OCI-LY7 (cell line): ENCODE measurements around the gene ZBTB21. TPM values are rescaled to one million over a fixed set of nuclear protein-coding genes. Genes with fewer than 3 reads are reported as not detected.

Source experiments
- BruUV-seq: library from RNA; stranded (reverse); fragments of 400-500 nt; replicated peaks from 2 replicates; lab custom pipeline; 2021; lab: Mats Ljungman, UMichigan
- CTCF ChIA-PET: fragments of 300-600 bp; sonication (Branson Sonifier 250); formaldehyde crosslinking; loops from one replicate; lab custom pipeline; 2022; ENCODE audit warnings: antibody characterized with exemption; ENCODE audit not compliant: unreplicated experiment; lab: Charles Lee
- POLR2A ChIA-PET: fragments of 300-600 bp; sonication (Branson Sonifier 250); formaldehyde crosslinking; loops from one replicate; lab custom pipeline; 2022; ENCODE audit warnings: antibody characterized with exemption; lab: Charles Lee
- DNase-seq: peaks from one replicate; pipeline ENCODE4 v3.0.0-alpha.2; 2015; ENCODE audit warnings: low spot score
- H2AFZ ChIP-seq: fragments of 200-600 bp; sonication (generic), shearing (Covaris generic); 2 replicates; pipeline ENCODE4 v1.6.1; 2014; ENCODE audit warnings: mild to moderate bottlenecking, antibody characterized with exemption, low read length, moderate library complexity
- H3K27ac ChIP-seq: fragments of 200-600 bp; sonication (generic); 2 replicates; pipeline ENCODE4 v1.5.1; 2014; ENCODE audit warnings: mixed run types, low read depth, mild to moderate bottlenecking, moderate library complexity, low read length, inconsistent platforms; ENCODE audit not compliant: poor library complexity, severe bottlenecking
- H3K36me3 ChIP-seq: fragments of 200-600 bp; sonication (generic); 2 replicates; pipeline ENCODE4 v1.6.1; 2014; ENCODE audit warnings: mild to moderate bottlenecking, antibody characterized with exemption, low read length, moderate library complexity, mixed read lengths; ENCODE audit not compliant: insufficient read depth
- H3K4me1 ChIP-seq: fragments of 200-600 bp; sonication (generic); 2 replicates; pipeline ENCODE4 v1.5.1; 2014; ENCODE audit warnings: mild to moderate bottlenecking, low read length; ENCODE audit not compliant: insufficient read depth, poor library complexity, severe bottlenecking
- H3K4me2 ChIP-seq: fragments of 200-600 bp; sonication (generic); 2 replicates; pipeline ENCODE4 v1.6.1; 2014; ENCODE audit warnings: mild to moderate bottlenecking, low read length
- H3K4me3 ChIP-seq: fragments of 200-600 bp; sonication (generic); 2 replicates; pipeline ENCODE4 v1.5.1; 2014; ENCODE audit warnings: mild to moderate bottlenecking, low read depth, low read length; ENCODE audit not compliant: poor library complexity, severe bottlenecking
- H3K79me2 ChIP-seq: fragments of 200-600 bp; sonication (generic); 2 replicates; pipeline ENCODE4 v1.6.1; 2016; ENCODE audit warnings: low read depth, mild to moderate bottlenecking, low read length, moderate library complexity, mixed read lengths; ENCODE audit not compliant: insufficient read depth
- H3K9me2 ChIP-seq: fragments of 200-600 bp; sonication (generic); 2 replicates; pipeline ENCODE4 v1.6.1; 2016; ENCODE audit warnings: mild to moderate bottlenecking, low read length, mixed read lengths; ENCODE audit not compliant: insufficient read depth
- H3K9me3 ChIP-seq: fragments of 200-600 bp; sonication (generic); 2 replicates; pipeline ENCODE4 v1.6.1; 2014; ENCODE audit warnings: mild to moderate bottlenecking, mixed run types, low read length, mixed read lengths
- H4K20me1 ChIP-seq: fragments of 200-600 bp; sonication (generic); 2 replicates; pipeline ENCODE4 v1.6.1; 2014; ENCODE audit warnings: mild to moderate bottlenecking, antibody characterized with exemption, low read length, moderate library complexity, mixed read lengths; ENCODE audit not compliant: insufficient read depth
- EZH2phosphoT487 ChIP-seq: fragments of 200-600 bp; sonication (generic); IDR thresholded peaks from 2 replicates; pipeline ENCODE4 v1.6.1; 2018; ENCODE audit warnings: low read depth, borderline replicate concordance, mild to moderate bottlenecking, mixed run types, antibody characterized with exemption, low read length, moderate library complexity, mixed read lengths
- intact Hi-C: fragments of 100-400 bp; cut with micrococcal nuclease; formaldehyde crosslinking; loops from one replicate; pipeline ENCODE4 v1.10.0; 2022; ENCODE audit not compliant: unreplicated experiment
- total RNA-seq, 2 experiments: library from RNA; depleted of rRNA in 1 of 2; stranded (reverse); fragments of >200 nt in 1 of 2; shearing (Covaris generic) in 1 of 2; gene quantifications; 2 replicates each; pipeline ENCODE4 v1.2.3, GENCODE V29; 2014 to 2022
- TF ChIP-seq, protein P1 (sequence below): fragments of 200-600 bp; sonication (generic); conservative IDR thresholded peaks from 2 replicates; pipeline ENCODE4 v1.5.1; 2014; ENCODE audit warnings: mild to moderate bottlenecking, antibody characterized with exemption, low read length, moderate library complexity, mixed read lengths

Gene ZBTB21
- total RNA-seq, 2 experiments from 2014 or later: 10.0 to 19.6 TPM

DNA sequence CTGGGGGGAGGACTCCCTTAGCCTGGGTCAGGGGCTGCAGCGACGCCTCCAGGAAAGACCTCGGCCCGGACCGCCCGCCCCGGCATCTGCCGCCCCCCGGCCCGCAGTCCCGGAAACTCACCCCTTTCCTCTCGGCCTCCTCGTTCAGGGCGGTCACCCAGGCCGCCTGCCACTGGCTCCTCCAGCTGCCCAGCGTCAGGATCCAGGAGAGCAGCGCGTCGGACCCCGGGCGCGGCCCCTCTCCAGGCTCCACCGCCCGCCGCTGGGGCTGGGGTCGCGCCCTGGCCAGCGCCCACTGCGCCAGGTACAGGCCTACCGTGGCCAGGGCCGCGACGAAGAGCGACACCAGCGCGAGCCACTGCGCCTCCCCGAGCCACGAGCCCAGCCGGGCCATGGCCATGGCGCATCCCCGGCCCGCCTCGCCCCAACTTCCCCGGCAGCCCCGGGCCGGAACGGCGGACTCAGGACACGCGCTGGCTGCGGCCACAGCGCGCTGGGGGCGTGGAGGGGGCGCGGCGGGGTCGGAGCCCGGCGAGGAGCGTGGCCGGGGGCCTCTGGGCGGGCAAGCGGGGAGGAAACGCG is 56.8 kb downstream of the ZBTB21 start:
- no peak for TF ChIP-seq EZH2phosphoT487
- TF ChIP-seq, protein P1, sequence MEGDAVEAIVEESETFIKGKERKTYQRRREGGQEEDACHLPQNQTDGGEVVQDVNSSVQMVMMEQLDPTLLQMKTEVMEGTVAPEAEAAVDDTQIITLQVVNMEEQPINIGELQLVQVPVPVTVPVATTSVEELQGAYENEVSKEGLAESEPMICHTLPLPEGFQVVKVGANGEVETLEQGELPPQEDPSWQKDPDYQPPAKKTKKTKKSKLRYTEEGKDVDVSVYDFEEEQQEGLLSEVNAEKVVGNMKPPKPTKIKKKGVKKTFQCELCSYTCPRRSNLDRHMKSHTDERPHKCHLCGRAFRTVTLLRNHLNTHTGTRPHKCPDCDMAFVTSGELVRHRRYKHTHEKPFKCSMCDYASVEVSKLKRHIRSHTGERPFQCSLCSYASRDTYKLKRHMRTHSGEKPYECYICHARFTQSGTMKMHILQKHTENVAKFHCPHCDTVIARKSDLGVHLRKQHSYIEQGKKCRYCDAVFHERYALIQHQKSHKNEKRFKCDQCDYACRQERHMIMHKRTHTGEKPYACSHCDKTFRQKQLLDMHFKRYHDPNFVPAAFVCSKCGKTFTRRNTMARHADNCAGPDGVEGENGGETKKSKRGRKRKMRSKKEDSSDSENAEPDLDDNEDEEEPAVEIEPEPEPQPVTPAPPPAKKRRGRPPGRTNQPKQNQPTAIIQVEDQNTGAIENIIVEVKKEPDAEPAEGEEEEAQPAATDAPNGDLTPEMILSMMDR: no peak
- no peak overlapping the region for H3K4me3 ChIP-seq
- DNase-seq: no peak
- POLR2A ChIA-PET: no interaction called here
- H3K79me2 ChIP-seq: no peaks in the 10 kb centered on the region
- no peaks in the 10 kb centered on the region for H3K36me3 ChIP-seq
- H4K20me1 ChIP-seq: no peaks in the 10 kb centered on the region
- H2AFZ ChIP-seq: no peak overlapping the region
- peaks cover 17% of the 10 kb centered on the region for H3K4me1 ChIP-seq
- no peak overlapping the region for H3K4me2 ChIP-seq
- no peaks in the 10 kb centered on the region for H3K9me3 ChIP-seq
- CTCF ChIA-PET: no interaction called here
- H3K9me2 ChIP-seq: no peaks in the 10 kb centered on the region
- H3K27ac ChIP-seq: no peak overlapping the region
- no TSS peak for BruUV-seq
- intact Hi-C loops: no loop called here

DNA sequence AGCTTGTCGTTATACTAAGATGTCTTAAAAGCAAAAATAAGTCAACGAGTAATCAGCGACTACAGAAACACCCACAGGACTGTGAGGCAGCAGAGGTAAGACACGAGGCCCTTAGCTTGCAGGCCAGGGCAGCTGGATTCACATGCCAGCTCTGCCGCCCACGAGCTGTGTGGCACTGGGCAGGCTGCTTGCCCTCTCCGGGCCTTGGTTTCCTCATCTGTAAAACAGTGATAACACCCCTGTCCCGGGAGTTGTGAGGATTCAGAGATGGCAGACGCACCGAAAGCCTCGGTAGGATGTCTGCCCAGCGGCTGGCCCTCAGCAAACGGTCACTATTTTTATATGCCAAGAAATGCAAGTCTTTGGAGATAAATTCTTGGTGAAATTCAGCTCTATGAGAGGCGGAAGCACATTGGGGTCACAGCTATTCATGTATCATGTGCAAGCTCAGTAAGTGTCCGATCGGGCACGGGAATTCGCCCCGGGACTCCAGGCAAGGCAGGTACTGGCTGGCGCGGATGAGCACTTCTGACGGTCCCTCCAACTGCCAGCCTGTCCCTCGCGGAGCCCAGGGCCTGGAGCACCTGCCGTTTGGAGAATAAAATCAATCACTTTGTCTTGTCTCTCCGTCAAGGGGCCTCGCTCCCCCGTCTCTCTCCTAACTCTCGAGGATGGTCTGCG is 57.5 kb downstream of the ZBTB21 start:
- no peak for DNase-seq
- H2AFZ ChIP-seq: no peak overlapping the region
- H3K4me2 ChIP-seq: no peak overlapping the region
- no peaks in the 10 kb centered on the region for H3K9me3 ChIP-seq
- no peak overlapping the region for H3K27ac ChIP-seq
- no TSS peak for BruUV-seq
- intact Hi-C loops: no loop called here
- no peaks in the 10 kb centered on the region for H4K20me1 ChIP-seq
- TF ChIP-seq, protein P1: no peak
- no peak for TF ChIP-seq EZH2phosphoT487
- no peaks in the 10 kb centered on the region for H3K9me2 ChIP-seq
- H3K4me3 ChIP-seq: no peak overlapping the region
- H3K36me3 ChIP-seq: no peaks in the 10 kb centered on the region
- ChIA-PET CTCF (no interaction called here), POLR2A (no interaction called here)
- H3K79me2 ChIP-seq: no peaks in the 10 kb centered on the region
- H3K4me1 ChIP-seq: peaks cover 17% of the 10 kb centered on the region
